GM12878 (cell line): ENCODE results near the gene MAP3K7CL. TPM values are rescaled to one million over a fixed set of nuclear protein-coding genes. Genes with fewer than 3 reads are reported as not detected.

Source experiments
- ATAC-seq: fragments of 200-7000 bp; cut with Tn5 transposase; 3 replicates; pipeline ENCODE4 v1.9.1; 2020; ENCODE audit warnings: mild to moderate bottlenecking, moderate library complexity
- BruUV-seq: library from RNA; stranded (reverse); fragments of 400-500 nt; replicated peaks from 2 replicates; lab custom pipeline; 2021; lab: Mats Ljungman, UMichigan
- CTCF ChIA-PET: fragments of 300-600 bp; sonication (Branson Sonifier 250); formaldehyde crosslinking; extraction: SDS; loops from one replicate; lab custom pipeline; 2021; ENCODE audit warnings: inconsistent platforms; lab: Yijun Ruan, JAX
- POLR2A ChIA-PET: fragments of 350-600 bp; formaldehyde crosslinking; extraction: SDS; loops from one replicate; lab custom pipeline; 2021; ENCODE audit warnings: inconsistent platforms; lab: Charles Lee
- RAD21 ChIA-PET: fragments of 300-600 bp; sonication (Branson Sonifier 250); formaldehyde crosslinking; loops from one replicate; lab custom pipeline; 2023; ENCODE audit warnings: antibody characterized with exemption; ENCODE audit not compliant: unreplicated experiment; lab: Charles Lee
- SMC1A ChIA-PET: fragments of 300-600 bp; sonication (Branson Sonifier 250); formaldehyde crosslinking; loops from one replicate; lab custom pipeline; 2023; ENCODE audit not compliant: unreplicated experiment, uncharacterized antibody; lab: Charles Lee
- DNase-seq: peaks from one replicate; pipeline ENCODE4 v3.0.0-alpha.2; 2011; ENCODE audit warnings: low read depth, low spot score
- FAIRE-seq: peaks from 3 replicates; lab custom pipeline; 2011; peaks lifted over from hg19 to GRCh38; lab: Jason Lieb, UNC
- H2AFZ ChIP-seq: 2 replicates; pipeline ENCODE4 v1.6.0; 2011; ENCODE audit warnings: low read depth, low read length, control low read depth; ENCODE audit not compliant: control insufficient read depth
- H3K27ac ChIP-seq: 2 replicates; pipeline ENCODE4 v1.5.1; 2011; ENCODE audit warnings: control low read depth; ENCODE audit not compliant: control insufficient read depth, insufficient read depth
- H3K27me3 ChIP-seq, 2 experiments: replicated peaks in 1 of 2; 2 replicates each; pipeline versions ENCODE4 v1.6.0 to v1.6.1; 2011; ENCODE audit warnings: low read length in 1 of 2; ENCODE audit not compliant: control insufficient read depth in 2 of 2, insufficient read depth in 2 of 2
- H3K36me3 ChIP-seq, 2 experiments: 2 replicates each; pipeline ENCODE4 v1.5.1; 2011; ENCODE audit warnings: low read length in 1 of 2; ENCODE audit not compliant: control insufficient read depth in 2 of 2, insufficient read depth in 2 of 2
- H3K4me1 ChIP-seq: 2 replicates; pipeline ENCODE4 v1.6.1; 2011; ENCODE audit warnings: mild to moderate bottlenecking, low read length, moderate library complexity, mixed read lengths; ENCODE audit not compliant: control insufficient read depth, insufficient read depth
- H3K4me2 ChIP-seq: 2 replicates; pipeline ENCODE4 v1.6.0; 2011; ENCODE audit warnings: control low read depth; ENCODE audit not compliant: control insufficient read depth, insufficient read depth
- H3K4me3 ChIP-seq: fragments of 200-600 bp; sonication (generic); 2 replicates; pipeline ENCODE4 v1.5.1; 2016
- H3K79me2 ChIP-seq: 2 replicates; pipeline ENCODE4 v1.6.0; 2011; ENCODE audit warnings: low read length; ENCODE audit not compliant: control insufficient read depth, insufficient read depth
- H3K9ac ChIP-seq: 2 replicates; pipeline ENCODE4 v1.8.0; 2011; ENCODE audit warnings: low read length, control low read depth, mixed read lengths; ENCODE audit not compliant: control insufficient read depth, insufficient read depth
- H3K9me3 ChIP-seq: replicated peaks from 3 replicates; pipeline ENCODE4 v1.5.1; 2011; ENCODE audit warnings: mild to moderate bottlenecking, low read length; ENCODE audit not compliant: control insufficient read depth, insufficient read depth
- H4K20me1 ChIP-seq: 2 replicates; pipeline ENCODE4 v1.6.0; 2011; ENCODE audit not compliant: control insufficient read depth, insufficient read depth
- IKZF2 ChIP-seq, 2 experiments: fragments of 450-650 bp; IDR thresholded peaks; 2 replicates each; pipeline ENCODE4 v1.6.1; 2017; ENCODE audit warnings: mild to moderate bottlenecking in 2 of 2, moderate library complexity in 2 of 2
- KLF5 ChIP-seq: fragments of 450-650 bp; IDR thresholded peaks from 2 replicates; pipeline ENCODE4 v1.6.1; 2014; ENCODE audit warnings: mild to moderate bottlenecking; ENCODE audit not compliant: partially characterized antibody
- MTA2 ChIP-seq: fragments of 450-650 bp; IDR thresholded peaks from 2 replicates; pipeline ENCODE4 v1.6.1; 2016; ENCODE audit warnings: low read depth, mild to moderate bottlenecking, moderate library complexity
- MXI1 ChIP-seq: fragments of 150-350 bp; IDR thresholded peaks from 2 replicates; pipeline ENCODE4 v1.6.1; 2011; ENCODE audit warnings: low read depth, mild to moderate bottlenecking, inconsistent platforms, low read length, improper control_type of control experiment
- NBN ChIP-seq: fragments of 450-650 bp; IDR thresholded peaks from 2 replicates; pipeline ENCODE4 v1.6.1; 2016
- NR2F1 ChIP-seq: fragments of 450-650 bp; conservative IDR thresholded peaks from 2 replicates; pipeline ENCODE4 v1.6.1; 2017; ENCODE audit warnings: mild to moderate bottlenecking
- RBBP5 ChIP-seq: fragments of 200-600 bp; sonication (generic); conservative IDR thresholded peaks from 2 replicates; pipeline ENCODE4 v1.6.1; 2016
- SMARCA5 ChIP-seq: fragments of 450-650 bp; IDR thresholded peaks from 2 replicates; pipeline ENCODE4 v1.6.1; 2017; ENCODE audit warnings: mild to moderate bottlenecking
- STAT1 ChIP-seq: fragments of 450-650 bp; conservative IDR thresholded peaks from 2 replicates; pipeline ENCODE4 v1.6.1; 2014; ENCODE audit warnings: antibody characterized with exemption, mild to moderate bottlenecking
- SUZ12 ChIP-seq: fragments of 200-600 bp; sonication (generic); IDR thresholded peaks from one replicate; pipeline ENCODE4 v1.6.1; 2018; ENCODE audit warnings: antibody characterized with exemption, mild to moderate bottlenecking; ENCODE audit not compliant: unreplicated experiment
- ZNF207 ChIP-seq: fragments of 450-650 bp; IDR thresholded peaks from 2 replicates; pipeline ENCODE4 v1.6.1; 2014; ENCODE audit warnings: antibody characterized with exemption, mild to moderate bottlenecking, borderline replicate concordance
- ZNF24 ChIP-seq: fragments of 450-650 bp; IDR thresholded peaks from 2 replicates; pipeline ENCODE4 v1.6.1; 2017; ENCODE audit warnings: antibody characterized with exemption, mild to moderate bottlenecking
- ZNF274 ChIP-seq: IDR thresholded peaks from one replicate; pipeline ENCODE4 v1.8.0; 2011; ENCODE audit not compliant: insufficient read length, insufficient read depth
- ZNF622 ChIP-seq: fragments of 450-650 bp; IDR thresholded peaks from 2 replicates; pipeline ENCODE4 v1.6.1; 2017; ENCODE audit warnings: mild to moderate bottlenecking, inconsistent platforms
- WGBS: methylation state at CpG from one replicate; pipeline ENCODE4 v1.1.6; 2016; ENCODE audit warnings: low lambda C conversion rate; ENCODE audit not compliant: insufficient replicate concordance, insufficient coverage; ENCODE audit errors: missing lambda C conversion rate; 5-methylcytosine and 5-hydroxymethylcytosine counted together
- in situ Hi-C: fragments of 300-500 bp; cut with MboI; formaldehyde crosslinking; loops from 9 replicates; pipeline ENCODE4 v1.14.3; 2018; ENCODE audit warnings: mixed read lengths
- intact Hi-C: fragments of 100-400 bp; cut with micrococcal nuclease; formaldehyde crosslinking; loops from one replicate; pipeline ENCODE4 v1.14.2; 2022; ENCODE audit not compliant: unreplicated experiment
- polyA plus RNA-seq, 11 experiments: library from polyadenylated mRNA; depleted of rRNA in 4 of 11; unstranded in 6 of 11; stranded (reverse) in 5 of 11; fragments of >200 nt; fragmentation: Nextera tagmentation in 4 of 11; fragmentation: Illumina TruSeq in 1 of 11; extraction: Ambion mirVana in 4 of 11; extraction: Trizol in 1 of 11; gene quantifications; 1 replicate in 1 of 11; 2 replicates in 10 of 11; pipeline versions ENCODE4 v1.2.1 to v1.2.3, GENCODE V29; 2011 to 2016; ENCODE audit warnings: inconsistent platforms in 2 of 11, missing spikeins in 2 of 11, low read depth in 1 of 11
- total RNA-seq, 4 experiments: library from RNA; depleted of rRNA in 3 of 4; stranded (reverse); fragments of >200 nt in 3 of 4; fragmentation: Illumina TruSeq in 1 of 4; extraction: Trizol in 1 of 4; gene quantifications; 2 replicates each; pipeline versions ENCODE4 v1.2.1 to v1.2.3, GENCODE V29; 2013 to 2021
- TF ChIP-seq, protein P1 (sequence below): fragments of 150-350 bp; IDR thresholded peaks from 2 replicates; pipeline ENCODE4 v1.6.1; 2016; ENCODE audit warnings: low read depth, low read length
- TF ChIP-seq, protein P2 (sequence below): fragments of 150-350 bp; IDR thresholded peaks from 2 replicates; pipeline ENCODE4 v1.6.1; 2014; ENCODE audit warnings: mild to moderate bottlenecking, low read depth, low read length
- TF ChIP-seq, protein P3 (sequence below), 3 experiments: IDR thresholded peaks in 2 of 3; conservative IDR thresholded peaks in 1 of 3; 2 replicates each; pipeline ENCODE4 v1.5.1; 2011; ENCODE audit warnings: low read depth in 3 of 3, low read length in 3 of 3, mild to moderate bottlenecking in 3 of 3, control low read depth in 2 of 3, moderate library complexity in 2 of 3, inconsistent platforms in 1 of 3, mixed read lengths in 1 of 3; ENCODE audit not compliant: control insufficient read depth in 2 of 3, insufficient read depth in 1 of 3; ENCODE audit errors: extremely low read depth in 1 of 3

MAP3K7CL gene
- total and polyA plus RNA-seq, 10 of the 15 experiments (the other 5 are each of a cell fraction or from before 2014, with no cell fraction given), result 3.2 to 19.7 (median 6.6) TPM

DNA sequence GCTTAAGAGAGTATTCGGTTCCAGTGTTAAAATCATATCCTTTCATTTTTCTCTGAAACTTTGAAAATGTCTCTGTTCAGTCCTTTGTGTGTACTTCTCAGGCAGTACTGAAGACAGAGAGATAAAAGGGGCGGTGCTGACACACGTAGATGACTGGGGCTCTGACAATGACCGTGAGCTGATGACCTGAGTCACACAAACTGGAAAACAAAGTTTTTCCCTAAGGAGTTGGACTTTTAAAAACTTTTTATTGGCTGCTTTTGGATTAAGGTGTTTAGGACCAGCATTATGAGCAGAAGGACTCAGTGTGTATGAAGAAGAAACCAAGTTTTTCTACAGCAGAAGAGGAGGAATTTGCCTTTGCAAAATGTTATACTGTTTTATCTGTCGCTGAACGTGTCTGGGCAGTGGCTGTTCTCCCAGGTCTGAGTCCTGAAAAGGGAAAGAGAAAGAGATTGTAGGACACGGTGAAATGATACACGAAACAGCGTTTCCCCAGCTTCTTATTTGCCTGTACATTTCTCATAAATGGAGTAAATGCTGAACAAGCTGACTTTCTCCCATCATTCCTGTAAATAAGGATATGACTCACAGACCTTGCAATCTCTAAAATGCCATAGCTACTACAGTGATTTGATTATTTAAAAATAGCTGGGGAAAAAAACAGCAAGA, 51.5 kb downstream of the MAP3K7CL start (continued):
- TF ChIP-seq, protein P1, sequence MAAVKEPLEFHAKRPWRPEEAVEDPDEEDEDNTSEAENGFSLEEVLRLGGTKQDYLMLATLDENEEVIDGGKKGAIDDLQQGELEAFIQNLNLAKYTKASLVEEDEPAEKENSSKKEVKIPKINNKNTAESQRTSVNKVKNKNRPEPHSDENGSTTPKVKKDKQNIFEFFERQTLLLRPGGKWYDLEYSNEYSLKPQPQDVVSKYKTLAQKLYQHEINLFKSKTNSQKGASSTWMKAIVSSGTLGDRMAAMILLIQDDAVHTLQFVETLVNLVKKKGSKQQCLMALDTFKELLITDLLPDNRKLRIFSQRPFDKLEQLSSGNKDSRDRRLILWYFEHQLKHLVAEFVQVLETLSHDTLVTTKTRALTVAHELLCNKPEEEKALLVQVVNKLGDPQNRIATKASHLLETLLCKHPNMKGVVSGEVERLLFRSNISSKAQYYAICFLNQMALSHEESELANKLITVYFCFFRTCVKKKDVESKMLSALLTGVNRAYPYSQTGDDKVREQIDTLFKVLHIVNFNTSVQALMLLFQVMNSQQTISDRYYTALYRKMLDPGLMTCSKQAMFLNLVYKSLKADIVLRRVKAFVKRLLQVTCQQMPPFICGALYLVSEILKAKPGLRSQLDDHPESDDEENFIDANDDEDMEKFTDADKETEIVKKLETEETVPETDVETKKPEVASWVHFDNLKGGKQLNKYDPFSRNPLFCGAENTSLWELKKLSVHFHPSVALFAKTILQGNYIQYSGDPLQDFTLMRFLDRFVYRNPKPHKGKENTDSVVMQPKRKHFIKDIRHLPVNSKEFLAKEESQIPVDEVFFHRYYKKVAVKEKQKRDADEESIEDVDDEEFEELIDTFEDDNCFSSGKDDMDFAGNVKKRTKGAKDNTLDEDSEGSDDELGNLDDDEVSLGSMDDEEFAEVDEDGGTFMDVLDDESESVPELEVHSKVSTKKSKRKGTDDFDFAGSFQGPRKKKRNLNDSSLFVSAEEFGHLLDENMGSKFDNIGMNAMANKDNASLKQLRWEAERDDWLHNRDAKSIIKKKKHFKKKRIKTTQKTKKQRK, result no peak
- no peak for TF ChIP-seq NR2F1

DNA sequence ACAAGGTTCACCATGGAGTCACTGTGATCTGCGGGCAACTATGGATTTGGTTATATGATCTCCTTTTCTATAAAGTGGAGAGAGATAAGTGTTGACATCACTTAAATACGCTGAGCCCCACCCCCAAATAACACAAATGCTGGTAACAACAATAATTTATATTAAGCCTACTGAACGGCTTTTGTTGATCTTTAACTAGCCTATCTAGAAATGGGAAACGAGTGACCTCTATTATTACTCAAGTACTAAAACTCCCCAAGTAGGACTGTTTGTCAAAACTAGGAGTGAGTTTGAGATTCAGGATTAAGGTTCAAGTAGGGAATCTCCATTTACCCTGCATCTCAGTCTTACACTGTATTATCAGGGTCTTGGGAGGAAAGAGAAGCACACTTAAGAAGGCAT, 52.2 kb downstream of the MAP3K7CL start:
- H3K9ac ChIP-seq, result no peak overlapping the region
- no peak overlapping the region for H2AFZ ChIP-seq
- no peaks in the 10 kb centered on the region for H3K9me3 ChIP-seq
- H4K20me1 ChIP-seq, result no peaks in the 10 kb centered on the region
- DNase-seq (no peak), FAIRE-seq (no peak), ATAC-seq (no peak)
- no peaks in the 10 kb centered on the region for H3K79me2 ChIP-seq
- ChIA-PET POLR2A (no interaction called here), SMC1A (interaction anchor here (0.9 to 1.4 kb wide), 3 partner anchors 11 to 56 kb away, joined by 3 read pairs; no protein-coding TSS in a partner anchor), CTCF (interaction anchor here (1.5 kb wide), 1 partner anchor 10 kb away, joined by 3 read pairs; no protein-coding TSS in a partner anchor), RAD21 (interaction anchor here (1.8 kb wide), 1 partner anchor 13 kb away, joined by 3 read pairs; no protein-coding TSS in a partner anchor)
- 60% methylated on average over 4 of the region's 4 CpGs for WGBS
- no peaks in the 10 kb centered on the region for H3K36me3 ChIP-seq
- H3K4me3 ChIP-seq, result no peak overlapping the region
- intact Hi-C loops, result no loop called here
- H3K27me3 ChIP-seq, result no peaks in the 10 kb centered on the region
- no TSS peak for BruUV-seq
- in situ Hi-C loops, result no loop called here
- H3K4me1 ChIP-seq, result peaks cover 7% of the 10 kb centered on the region
- H3K4me2 ChIP-seq, result no peak overlapping the region
- H3K27ac ChIP-seq, result no peak overlapping the region
- no peak for TF ChIP-seq ZNF274
- no peak for TF ChIP-seq NBN
- no peak for TF ChIP-seq KLF5
- TF ChIP-seq, protein P2, sequence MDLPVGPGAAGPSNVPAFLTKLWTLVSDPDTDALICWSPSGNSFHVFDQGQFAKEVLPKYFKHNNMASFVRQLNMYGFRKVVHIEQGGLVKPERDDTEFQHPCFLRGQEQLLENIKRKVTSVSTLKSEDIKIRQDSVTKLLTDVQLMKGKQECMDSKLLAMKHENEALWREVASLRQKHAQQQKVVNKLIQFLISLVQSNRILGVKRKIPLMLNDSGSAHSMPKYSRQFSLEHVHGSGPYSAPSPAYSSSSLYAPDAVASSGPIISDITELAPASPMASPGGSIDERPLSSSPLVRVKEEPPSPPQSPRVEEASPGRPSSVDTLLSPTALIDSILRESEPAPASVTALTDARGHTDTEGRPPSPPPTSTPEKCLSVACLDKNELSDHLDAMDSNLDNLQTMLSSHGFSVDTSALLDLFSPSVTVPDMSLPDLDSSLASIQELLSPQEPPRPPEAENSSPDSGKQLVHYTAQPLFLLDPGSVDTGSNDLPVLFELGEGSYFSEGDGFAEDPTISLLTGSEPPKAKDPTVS, result no peak
- TF ChIP-seq SUZ12, result no peak
- no peak for TF ChIP-seq ZNF622
- no peak for TF ChIP-seq RBBP5
- no peak for TF ChIP-seq ZNF24
- TF ChIP-seq MTA2, result no peak
- no peak for TF ChIP-seq STAT1
- no peak for TF ChIP-seq IKZF2 (IDR thresholded peaks at IDR 0.05)
- no peak for TF ChIP-seq ZNF207
- no peak for TF ChIP-seq MXI1
- no peak for TF ChIP-seq SMARCA5
- TF ChIP-seq, protein P3, sequence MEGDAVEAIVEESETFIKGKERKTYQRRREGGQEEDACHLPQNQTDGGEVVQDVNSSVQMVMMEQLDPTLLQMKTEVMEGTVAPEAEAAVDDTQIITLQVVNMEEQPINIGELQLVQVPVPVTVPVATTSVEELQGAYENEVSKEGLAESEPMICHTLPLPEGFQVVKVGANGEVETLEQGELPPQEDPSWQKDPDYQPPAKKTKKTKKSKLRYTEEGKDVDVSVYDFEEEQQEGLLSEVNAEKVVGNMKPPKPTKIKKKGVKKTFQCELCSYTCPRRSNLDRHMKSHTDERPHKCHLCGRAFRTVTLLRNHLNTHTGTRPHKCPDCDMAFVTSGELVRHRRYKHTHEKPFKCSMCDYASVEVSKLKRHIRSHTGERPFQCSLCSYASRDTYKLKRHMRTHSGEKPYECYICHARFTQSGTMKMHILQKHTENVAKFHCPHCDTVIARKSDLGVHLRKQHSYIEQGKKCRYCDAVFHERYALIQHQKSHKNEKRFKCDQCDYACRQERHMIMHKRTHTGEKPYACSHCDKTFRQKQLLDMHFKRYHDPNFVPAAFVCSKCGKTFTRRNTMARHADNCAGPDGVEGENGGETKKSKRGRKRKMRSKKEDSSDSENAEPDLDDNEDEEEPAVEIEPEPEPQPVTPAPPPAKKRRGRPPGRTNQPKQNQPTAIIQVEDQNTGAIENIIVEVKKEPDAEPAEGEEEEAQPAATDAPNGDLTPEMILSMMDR (IDR thresholded peaks at IDR 0.05 in 2 of 3, conservative IDR thresholded peaks at IDR 0.05 in 1 of 3; ENCODE audit: control insufficient read depth in 2 of 3, extremely low read depth in 1 of 3, insufficient read depth in 1 of 3, low read depth in 3 of 3, low read length in 3 of 3), result no peak
